Common myeloid progenitor, CD34-positive (primary cell): Measurements from ENCODE around the gene SEMA5B.

Experiments
- CTCF ChIA-PET: fragments of 350-600 bp; sonication (Branson Sonifier 250); formaldehyde crosslinking; loops from one replicate; lab custom pipeline; 2021; ENCODE audit warnings: antibody characterized with exemption; lab: Charles Lee
- POLR2A ChIA-PET: fragments of 350-600 bp; sonication (Branson Sonifier 250); formaldehyde crosslinking; loops from one replicate; lab custom pipeline; 2021; ENCODE audit warnings: antibody characterized with exemption; lab: Charles Lee
- DNase-seq, 3 donors: peaks; one replicate each; pipeline versions ENCODE4 v3.0.0 to v3.0.0-alpha.2; 2013
- H3K27ac ChIP-seq, 2 experiments: 1 replicate in 1 of 2; 2 replicates in 1 of 2; pipeline ENCODE4 v1.7.0; 2013; ENCODE audit warnings: inconsistent platforms in 2 of 2, low read length in 2 of 2, mild to moderate bottlenecking in 2 of 2, low read depth in 1 of 2, moderate library complexity in 1 of 2; ENCODE audit not compliant: severe bottlenecking in 2 of 2, insufficient read depth in 1 of 2, poor library complexity in 1 of 2
- H3K27me3 ChIP-seq, 5 experiments: replicated peaks in 2 of 5; 1 replicate in 3 of 5; 2 replicates in 2 of 5; pipeline versions ENCODE4 v1.6.1 to v1.7.0; 2013; ENCODE audit warnings: low read length in 4 of 5, mild to moderate bottlenecking in 2 of 5, moderate library complexity in 2 of 5, inconsistent platforms in 1 of 5; ENCODE audit not compliant: insufficient read depth in 5 of 5, control insufficient read depth in 4 of 5
- H3K36me3 ChIP-seq, 4 experiments: 1 replicate in 2 of 4; 2 replicates in 2 of 4; pipeline versions ENCODE4 v1.6.1 to v1.7.0; 2013; ENCODE audit warnings: low read length in 3 of 4, control low read depth in 1 of 4, mild to moderate bottlenecking in 1 of 4; ENCODE audit not compliant: control insufficient read depth in 4 of 4, insufficient read depth in 4 of 4
- H3K4me1 ChIP-seq, 4 experiments: 1 replicate in 3 of 4; 2 replicates in 1 of 4; pipeline versions ENCODE4 v1.6.1 to v1.7.1; 2013; ENCODE audit warnings: low read length in 3 of 4, mild to moderate bottlenecking in 3 of 4, control low read depth in 1 of 4, inconsistent platforms in 1 of 4, moderate library complexity in 1 of 4; ENCODE audit not compliant: control insufficient read depth in 4 of 4, insufficient read depth in 4 of 4; ENCODE audit errors: control extremely low read depth in 1 of 4
- H3K4me3 ChIP-seq, 7 experiments: 1 replicate in 4 of 7; 2 replicates in 3 of 7; pipeline versions ENCODE4 v1.5.1 to v1.7.0; 2013; ENCODE audit warnings: mild to moderate bottlenecking in 7 of 7, low read length in 6 of 7, moderate library complexity in 6 of 7, inconsistent platforms in 2 of 7, low read depth in 2 of 7, control low read depth in 1 of 7; ENCODE audit not compliant: insufficient read depth in 4 of 7, control insufficient read depth in 1 of 7; ENCODE audit errors: extremely low read depth in 1 of 7
- H3K9me3 ChIP-seq, 5 experiments: 1 replicate in 4 of 5; 2 replicates in 1 of 5; pipeline versions ENCODE4 v1.6.1 to v1.7.1; 2013; ENCODE audit warnings: low read length in 4 of 5, mild to moderate bottlenecking in 2 of 5, inconsistent platforms in 1 of 5, low read depth in 1 of 5, moderate library complexity in 1 of 5; ENCODE audit not compliant: control insufficient read depth in 4 of 5, insufficient read depth in 2 of 5; ENCODE audit errors: control extremely low read depth in 1 of 5
- WGBS: methylation state at CpG from one replicate; pipeline ENCODE4 v1.1.5; 2013; ENCODE audit not compliant: insufficient coverage; 5-methylcytosine and 5-hydroxymethylcytosine counted together

The SEMA5B gene

GRCh38 chr3:123008840-123009239 lies 18.7 kb downstream of the SEMA5B start:
- peaks cover 0 to 6% (median 0%) of the 10 kb centered on the region in 5 experiments for H3K27me3 ChIP-seq
- POLR2A ChIA-PET = interaction anchor here (0.5 kb wide), 1 partner anchor 1462 kb away, joined by 4 read pairs; no protein-coding TSS in a partner anchor
- WGBS = 22% methylated on average over 4 of the region's 6 CpGs

GRCh38 chr3:123006609-123007008 lies 21.0 kb downstream of the SEMA5B start:
- ChIA-PET CTCF (interaction anchor here (2.1 kb wide), 1 partner anchor 23 kb away, joined by 5 read pairs; no protein-coding TSS in a partner anchor), POLR2A (no interaction called here)
- H3K4me1 ChIP-seq = peaks cover 6 to 15% (median 10%) of the 10 kb centered on the region in 4 experiments
- H3K9me3 ChIP-seq = no peaks in the 10 kb centered on the region
- H3K27ac ChIP-seq = no peak overlapping the region
- WGBS = 71% methylated on average over 1 of the region's 2 CpGs
- DNase-seq = no peak
- no peak overlapping the region for H3K4me3 ChIP-seq
- peaks cover 0 to 9% (median 3%) of the 10 kb centered on the region in 5 experiments for H3K27me3 ChIP-seq
- H3K36me3 ChIP-seq = no peaks in the 10 kb centered on the region

More at GRCh38 chr3:123008840-123009239, 18.7 kb downstream of the SEMA5B start:
- Histone ChIP-seq H3K9me3 (no peaks in the 10 kb centered on the region), H3K4me3 (no peak overlapping the region), H3K4me1 (peaks cover 6 to 15% (median 10%) of the 10 kb centered on the region in 4 experiments), H3K27ac (no peak overlapping the region), H3K36me3 (no peaks in the 10 kb centered on the region)
- no peak for DNase-seq
- CTCF ChIA-PET = interaction anchor here (1.7 kb wide), 1 partner anchor 21 kb away, joined by 6 read pairs; no protein-coding TSS in a partner anchor

GRCh38 chr3:123005291-123005690 lies 22.3 kb downstream of the SEMA5B start:
- Histone ChIP-seq H3K27me3 (peaks cover 0 to 9% (median 3%) of the 10 kb centered on the region in 5 experiments), H3K4me1 (peaks cover 6 to 14% (median 8%) of the 10 kb centered on the region in 4 experiments), H3K4me3 (no peak overlapping the region), H3K27ac (no peak overlapping the region), H3K36me3 (no peaks in the 10 kb centered on the region), H3K9me3 (no peaks in the 10 kb centered on the region)
- 100% methylated on average over 1 of the region's 1 CpG for WGBS
- DNase-seq = no peak
- CTCF ChIA-PET = no interaction called here
- POLR2A ChIA-PET = no interaction called here

GRCh38 chr3:123004201-123004918 lies 23.2 kb downstream of the SEMA5B start:
- WGBS = 40% methylated on average over 1 of the region's 5 CpGs
- peaks cover 5 to 6% (median 5%) of the 10 kb centered on the region in 4 experiments for H3K4me1 ChIP-seq
- H3K27ac ChIP-seq = no peak overlapping the region
- no peaks in the 10 kb centered on the region for H3K36me3 ChIP-seq
- no peaks in the 10 kb centered on the region for H3K9me3 ChIP-seq
- H3K27me3 ChIP-seq = peaks cover 0 to 9% (median 3%) of the 10 kb centered on the region in 5 experiments
- DNase-seq = no peak
- ChIA-PET POLR2A (no interaction called here), CTCF (no interaction called here)
- H3K4me3 ChIP-seq = no peak overlapping the region

- no peaks in the 10 kb centered on the region for H3K36me3 ChIP-seq
- WGBS = 88% methylated on average over 4 of the region's 7 CpGs
- POLR2A ChIA-PET = no interaction called here
These were observed 24.6 kb downstream of the SEMA5B start for GRCh38 chr3:123002749-123003497.

GRCh38 chr3:123002100-123002748 lies 25.3 kb downstream of the SEMA5B start:
- Histone ChIP-seq H3K27me3 (peaks cover 0 to 7% (median 3%) of the 10 kb centered on the region in 5 experiments), H3K27ac (no peak overlapping the region), H3K4me1 (no peaks in the 10 kb centered on the region), H3K36me3 (no peaks in the 10 kb centered on the region), H3K9me3 (no peaks in the 10 kb centered on the region), H3K4me3 (no peak overlapping the region)
- ChIA-PET CTCF (interaction anchor here (0.7 kb wide), 1 partner anchor 12 kb away, joined by 3 read pairs; no protein-coding TSS in a partner anchor), POLR2A (no interaction called here)
- DNase-seq = no peak
- 95% methylated on average over 5 of the region's 8 CpGs for WGBS

More at GRCh38 chr3:123002749-123003497, 24.6 kb downstream of the SEMA5B start:
- Histone ChIP-seq H3K9me3 (no peaks in the 10 kb centered on the region), H3K4me3 (no peak overlapping the region), H3K27me3 (peaks cover 0 to 7% (median 3%) of the 10 kb centered on the region in 5 experiments), H3K27ac (no peak overlapping the region), H3K4me1 (no peaks in the 10 kb centered on the region)
- no peak for DNase-seq
- CTCF ChIA-PET = interaction anchor here (0.7 kb wide), 1 partner anchor 11 kb away, joined by 3 read pairs; no protein-coding TSS in a partner anchor
